K562 (cell line): ENCODE data around the gene SENP7. TPM values are rescaled to one million over a fixed set of nuclear protein-coding genes. Genes with fewer than 3 reads are reported as not detected.
A peak's percentile ranks its signal among the peaks of the same experiment; 100 is the strongest.

Experiments
- ATAC-seq: fragments of 200-7000 bp; cut with Tn5 transposase; 3 replicates; pipeline ENCODE4 v1.9.1; 2020; ENCODE audit warnings: moderate library complexity
- BruUV-seq: library from RNA; stranded (reverse); fragments of 400-500 nt; replicated peaks from 2 replicates; lab custom pipeline; 2021; lab: Mats Ljungman, UMichigan
- CTCF ChIA-PET: fragments of 300-600 bp; formaldehyde crosslinking; extraction: SDS; loops from one replicate; lab custom pipeline; 2021; ENCODE audit warnings: low intra/inter-chr PET ratio; lab: Yijun Ruan, JAX
- POLR2A ChIA-PET: fragments of 300-600, 350-650 bp; sonication (Branson Sonifier 250); formaldehyde crosslinking; extraction: SDS; loops from one replicate; lab custom pipeline; 2021; ENCODE audit warnings: antibody characterized with exemption, inconsistent platforms; lab: Yijun Ruan, JAX
- DNase-seq, 4 experiments: peaks; one replicate each; pipeline versions ENCODE4 v3.0.0 to v3.0.0-alpha.2; 2011 to 2018; ENCODE audit warnings: low spot score in 3 of 4, mixed read lengths in 3 of 4; ENCODE audit errors: extremely low read depth in 1 of 4
- FAIRE-seq: peaks from 2 replicates; lab custom pipeline; 2011; peaks lifted over from hg19 to GRCh38; lab: Jason Lieb, UNC
- H2AFZ ChIP-seq: 2 replicates; pipeline ENCODE4 v1.6.0; 2011; ENCODE audit warnings: low read depth, low read length, control low read depth, inconsistent platforms
- H3K27ac ChIP-seq: fragments of 200-600 bp; 3 replicates; pipeline ENCODE4 v1.8.0; 2011; ENCODE audit warnings: low read depth, mild to moderate bottlenecking, control low read depth, inconsistent platforms, low read length, moderate library complexity, mixed read lengths; ENCODE audit errors: extremely low read depth
- H3K27me3 ChIP-seq, 2 experiments: fragments of 300-600 bp in 1 of 2; 2 replicates in 1 of 2; 3 replicates in 1 of 2; pipeline versions ENCODE4 v1.6.0 to v1.8.0; 2011; ENCODE audit warnings: inconsistent platforms in 2 of 2, low read length in 2 of 2, mild to moderate bottlenecking in 1 of 2, mixed read lengths in 1 of 2, moderate library complexity in 1 of 2; ENCODE audit not compliant: control insufficient read depth in 2 of 2, insufficient read depth in 2 of 2
- H3K36me3 ChIP-seq: fragments of 300-600 bp; 3 replicates; pipeline ENCODE4 v1.8.0; 2011; ENCODE audit warnings: mild to moderate bottlenecking, low read length, inconsistent platforms; ENCODE audit not compliant: control insufficient read depth, insufficient read depth
- H3K4me1 ChIP-seq, 2 experiments: fragments of 200-600 bp in 1 of 2; replicated peaks in 1 of 2; 2 replicates in 1 of 2; 3 replicates in 1 of 2; pipeline versions ENCODE4 v1.5.1 to v1.8.0; 2011; ENCODE audit warnings: inconsistent platforms in 2 of 2, low read length in 2 of 2, mild to moderate bottlenecking in 1 of 2, mixed read lengths in 1 of 2, moderate library complexity in 1 of 2; ENCODE audit not compliant: control insufficient read depth in 2 of 2, insufficient read depth in 2 of 2
- H3K4me2 ChIP-seq: 2 replicates; pipeline ENCODE4 v1.6.1; 2011; ENCODE audit warnings: low read length, control low read depth, inconsistent platforms, mixed read lengths; ENCODE audit not compliant: insufficient read depth
- H3K4me3 ChIP-seq: fragments of 200-600 bp; sonication (generic), shearing (Covaris generic); 2 replicates; pipeline ENCODE4 v1.5.1; 2016; ENCODE audit warnings: control low read depth, inconsistent platforms
- H3K79me2 ChIP-seq: fragments of 200-600 bp; 3 replicates; pipeline ENCODE4 v1.8.0; 2011; ENCODE audit warnings: low read length, inconsistent platforms; ENCODE audit not compliant: control insufficient read depth, insufficient read depth
- H3K9ac ChIP-seq, 2 experiments: 2 replicates each; pipeline versions ENCODE4 v1.6.0 to v1.6.1; 2011; ENCODE audit warnings: low read depth in 2 of 2, low read length in 2 of 2, control low read depth in 1 of 2, inconsistent platforms in 1 of 2, mild to moderate bottlenecking in 1 of 2, mixed read lengths in 1 of 2; ENCODE audit not compliant: insufficient read depth in 1 of 2
- H3K9me1 ChIP-seq: one replicate; pipeline ENCODE4 v1.6.0; 2011; ENCODE audit warnings: inconsistent platforms, mild to moderate bottlenecking, low read length, moderate library complexity; ENCODE audit not compliant: control insufficient read depth, insufficient read depth
- H3K9me3 ChIP-seq: replicated peaks from 2 replicates; pipeline ENCODE4 v1.5.1; 2011; ENCODE audit warnings: low read depth, low read length, inconsistent platforms; ENCODE audit not compliant: control insufficient read depth, insufficient read depth
- H4K20me1 ChIP-seq: replicated peaks from 2 replicates; pipeline ENCODE4 v1.6.1; 2011; ENCODE audit warnings: low read length, inconsistent platforms, mixed read lengths; ENCODE audit not compliant: control insufficient read depth, insufficient read depth
- ATF7 ChIP-seq: fragments of 450-650 bp; IDR thresholded peaks from 2 replicates; pipeline ENCODE4 v1.7.1; 2014; ENCODE audit warnings: mild to moderate bottlenecking, moderate library complexity
- CCNT2 ChIP-seq: IDR thresholded peaks from 2 replicates; pipeline ENCODE4 v1.6.1; 2011; ENCODE audit warnings: borderline replicate concordance, low read depth, mild to moderate bottlenecking, moderate library complexity, mixed read lengths, low read length; ENCODE audit not compliant: insufficient read length; ENCODE audit errors: extremely low read depth
- PHF20 ChIP-seq: fragments of 450-650 bp; IDR thresholded peaks from 2 replicates; pipeline ENCODE4 v1.6.1; 2018; ENCODE audit not compliant: partially characterized antibody
- WGBS: fragments of 100-300 bp; shearing (Covaris generic); methylation state at CpG from one replicate; pipeline ENCODE4 v1.1.6; 2016; ENCODE audit warnings: low coverage, mixed read lengths; ENCODE audit not compliant: insufficient coverage; ENCODE audit errors: missing lambda C conversion rate; 5-methylcytosine and 5-hydroxymethylcytosine counted together
- in situ Hi-C: fragments of 300-500 bp; cut with MboI; formaldehyde crosslinking; loops from 4 replicates; pipeline ENCODE4 v1.15.0; 2018; ENCODE audit warnings: inconsistent platforms, mixed read lengths
- intact Hi-C: fragments of 100-400 bp; cut with micrococcal nuclease; formaldehyde crosslinking; loops from 2 replicates; pipeline ENCODE4 v1.14.2; 2022
- polyA plus RNA-seq, 8 experiments: library from polyadenylated mRNA; depleted of rRNA in 4 of 8; stranded (reverse) in 5 of 8; unstranded in 3 of 8; fragments of >200 nt; fragmentation: Nextera tagmentation in 2 of 8; fragmentation: Illumina TruSeq in 1 of 8; extraction: Ambion mirVana in 2 of 8; extraction: Trizol in 1 of 8; gene quantifications; 2 replicates each; pipeline versions ENCODE4 v1.2.1 to v1.2.3, GENCODE V29; 2011 to 2014; ENCODE audit warnings: inconsistent platforms in 1 of 8, missing spikeins in 1 of 8
- total RNA-seq, 7 experiments: library from RNA; depleted of rRNA in 6 of 7; stranded (reverse); fragments of >200 nt in 6 of 7; fragmentation: Illumina TruSeq in 2 of 7; extraction: Trizol in 2 of 7; gene quantifications; 2 replicates each; pipeline versions ENCODE4 v1.2.1 to v1.2.3, GENCODE V29; 2011 to 2021; ENCODE audit warnings: low replicate concordance in 1 of 7
- TF ChIP-seq, protein P1 (sequence below), 2 experiments: fragments of 150-350 bp in 1 of 2; IDR thresholded peaks; 2 replicates each; pipeline ENCODE4 v1.6.1; 2012 to 2016; ENCODE audit warnings: low read depth in 2 of 2, low read length in 2 of 2, mild to moderate bottlenecking in 1 of 2, moderate library complexity in 1 of 2
- TF ChIP-seq, protein P2 (sequence below): sonication (generic); formaldehyde crosslinking; IDR thresholded peaks from 2 replicates; pipeline ENCODE4 v1.8.1; 2023; ENCODE audit warnings: mild to moderate bottlenecking, missing genetic modification reagents, moderate library complexity
- TF ChIP-seq, protein P3 (sequence below), 2 experiments: fragments of 450-650 bp in 1 of 2; sonication (generic) in 1 of 2; formaldehyde crosslinking in 1 of 2; IDR thresholded peaks in 1 of 2; conservative IDR thresholded peaks in 1 of 2; 2 replicates each; pipeline versions ENCODE4 v1.6.1 to v1.8.1; 2016 to 2023; ENCODE audit warnings: mild to moderate bottlenecking in 2 of 2, moderate library complexity in 2 of 2, inconsistent platforms in 1 of 2, missing genetic modification reagents in 1 of 2

SENP7 gene
- total and polyA plus RNA-seq, 9 of the 15 experiments (the other 6 are each of a cell fraction or from before 2014, with no cell fraction given) = 4.1 to 21.9 (median 10.7) TPM

DNA sequence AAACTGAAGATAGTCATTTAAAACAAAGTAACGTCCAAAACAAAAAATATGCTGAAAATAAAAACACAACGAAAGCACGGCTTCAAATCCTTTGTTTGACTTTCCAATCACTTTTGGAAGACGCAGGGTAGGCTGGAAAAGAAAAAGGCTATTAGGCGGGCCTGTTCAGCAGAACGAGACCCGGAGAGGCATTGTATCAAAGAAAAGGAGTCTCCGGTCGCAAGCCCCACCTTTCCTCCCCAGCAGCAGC lies 691 bp downstream of the SENP7 start (continued):
- no peak for TF ChIP-seq CCNT2
- TF ChIP-seq, protein P1, sequence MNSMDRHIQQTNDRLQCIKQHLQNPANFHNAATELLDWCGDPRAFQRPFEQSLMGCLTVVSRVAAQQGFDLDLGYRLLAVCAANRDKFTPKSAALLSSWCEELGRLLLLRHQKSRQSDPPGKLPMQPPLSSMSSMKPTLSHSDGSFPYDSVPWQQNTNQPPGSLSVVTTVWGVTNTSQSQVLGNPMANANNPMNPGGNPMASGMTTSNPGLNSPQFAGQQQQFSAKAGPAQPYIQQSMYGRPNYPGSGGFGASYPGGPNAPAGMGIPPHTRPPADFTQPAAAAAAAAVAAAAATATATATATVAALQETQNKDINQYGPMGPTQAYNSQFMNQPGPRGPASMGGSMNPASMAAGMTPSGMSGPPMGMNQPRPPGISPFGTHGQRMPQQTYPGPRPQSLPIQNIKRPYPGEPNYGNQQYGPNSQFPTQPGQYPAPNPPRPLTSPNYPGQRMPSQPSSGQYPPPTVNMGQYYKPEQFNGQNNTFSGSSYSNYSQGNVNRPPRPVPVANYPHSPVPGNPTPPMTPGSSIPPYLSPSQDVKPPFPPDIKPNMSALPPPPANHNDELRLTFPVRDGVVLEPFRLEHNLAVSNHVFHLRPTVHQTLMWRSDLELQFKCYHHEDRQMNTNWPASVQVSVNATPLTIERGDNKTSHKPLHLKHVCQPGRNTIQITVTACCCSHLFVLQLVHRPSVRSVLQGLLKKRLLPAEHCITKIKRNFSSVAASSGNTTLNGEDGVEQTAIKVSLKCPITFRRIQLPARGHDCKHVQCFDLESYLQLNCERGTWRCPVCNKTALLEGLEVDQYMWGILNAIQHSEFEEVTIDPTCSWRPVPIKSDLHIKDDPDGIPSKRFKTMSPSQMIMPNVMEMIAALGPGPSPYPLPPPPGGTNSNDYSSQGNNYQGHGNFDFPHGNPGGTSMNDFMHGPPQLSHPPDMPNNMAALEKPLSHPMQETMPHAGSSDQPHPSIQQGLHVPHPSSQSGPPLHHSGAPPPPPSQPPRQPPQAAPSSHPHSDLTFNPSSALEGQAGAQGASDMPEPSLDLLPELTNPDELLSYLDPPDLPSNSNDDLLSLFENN (IDR thresholded peaks at IDR 0.05; ENCODE audit: low read depth in 2 of 2, low read length in 2 of 2) = no peak
- TF ChIP-seq PHF20 = no peak
- TF ChIP-seq, protein P2, sequence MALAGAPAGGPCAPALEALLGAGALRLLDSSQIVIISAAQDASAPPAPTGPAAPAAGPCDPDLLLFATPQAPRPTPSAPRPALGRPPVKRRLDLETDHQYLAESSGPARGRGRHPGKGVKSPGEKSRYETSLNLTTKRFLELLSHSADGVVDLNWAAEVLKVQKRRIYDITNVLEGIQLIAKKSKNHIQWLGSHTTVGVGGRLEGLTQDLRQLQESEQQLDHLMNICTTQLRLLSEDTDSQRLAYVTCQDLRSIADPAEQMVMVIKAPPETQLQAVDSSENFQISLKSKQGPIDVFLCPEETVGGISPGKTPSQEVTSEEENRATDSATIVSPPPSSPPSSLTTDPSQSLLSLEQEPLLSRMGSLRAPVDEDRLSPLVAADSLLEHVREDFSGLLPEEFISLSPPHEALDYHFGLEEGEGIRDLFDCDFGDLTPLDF (CRISPR knock-in tag) = no peak

DNA sequence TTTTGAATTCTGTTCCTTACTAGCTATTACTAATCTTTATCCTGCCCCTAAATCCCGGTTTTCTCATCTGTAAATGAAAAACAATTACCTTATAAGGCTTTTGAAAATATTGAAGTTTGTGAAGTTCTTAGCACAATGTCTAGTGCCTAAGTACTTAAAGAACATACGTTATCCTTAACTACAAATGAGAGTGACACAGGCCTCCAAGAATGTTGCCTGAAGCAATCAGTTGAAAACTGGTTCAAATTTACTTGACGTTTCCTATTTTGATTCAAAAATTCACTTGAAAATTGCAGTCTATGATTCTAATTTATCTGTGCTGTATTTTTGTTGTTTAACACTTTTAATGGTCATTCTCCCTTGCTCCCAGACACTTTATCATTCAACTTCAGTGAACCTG lies 3.2 kb downstream of the SENP7 start:
- H3K27ac ChIP-seq = no peak overlapping the region
- ChIA-PET CTCF (no interaction called here), POLR2A (no interaction called here)
- ATAC-seq = no peak
- H3K4me1 ChIP-seq = peaks cover 0 to 17% of the 10 kb centered on the region in 2 experiments; a peak in 4 of 5 replicates
- intact Hi-C loops (loop anchor here (2.0 to 10.0 kb wide), 4 partner anchors 51 to 185 kb away; partner anchors contain the start of genes IMPG2, TRMT10C and ZBTB11), in situ Hi-C loops (no loop called here)
- peaks cover 71% of the 10 kb centered on the region for H3K79me2 ChIP-seq
- WGBS = 30% methylated on average over 3 of the region's 3 CpGs
- no peaks in the 10 kb centered on the region for H3K27me3 ChIP-seq
- H4K20me1 ChIP-seq = no peaks in the 10 kb centered on the region
- H3K9me1 ChIP-seq = no peaks in the 10 kb centered on the region
- DNase-seq = no peak
- no peaks in the 10 kb centered on the region for H3K9me3 ChIP-seq
- H3K4me2 ChIP-seq = no peak overlapping the region
- no peak for TF ChIP-seq ATF7
- TF ChIP-seq, protein P3, sequence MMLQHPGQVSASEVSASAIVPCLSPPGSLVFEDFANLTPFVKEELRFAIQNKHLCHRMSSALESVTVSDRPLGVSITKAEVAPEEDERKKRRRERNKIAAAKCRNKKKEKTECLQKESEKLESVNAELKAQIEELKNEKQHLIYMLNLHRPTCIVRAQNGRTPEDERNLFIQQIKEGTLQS (IDR thresholded peaks at IDR 0.05) = 0 out of 2 replicates have a peak, but pooled peaks have one; percentile 8
- TF ChIP-seq, protein P3 (CRISPR knock-in tag; conservative IDR thresholded peaks at IDR 0.05) = no peak
- peaks cover 5% of the 10 kb centered on the region; the same call in 2 of the 3 replicates for H3K36me3 ChIP-seq
- no peak for FAIRE-seq
- no peak overlapping the region for H3K4me3 ChIP-seq
- BruUV-seq = no TSS peak
- no peak overlapping the region for H3K9ac ChIP-seq
- H2AFZ ChIP-seq = no peak overlapping the region
